LNCAP (cell line): ENCODE measurements around the gene BMPR2.

Source experiments
- CTCF ChIP-seq: fragments of 450-650 bp; IDR thresholded peaks from 2 replicates; pipeline ENCODE4 v1.5.1; 2017; ENCODE audit warnings: mild to moderate bottlenecking

BMPR2 gene

GRCh38 chr2:202486351-202486750 is 110.2 kb downstream of the BMPR2 start:
- no peak for TF ChIP-seq CTCF

DNA sequence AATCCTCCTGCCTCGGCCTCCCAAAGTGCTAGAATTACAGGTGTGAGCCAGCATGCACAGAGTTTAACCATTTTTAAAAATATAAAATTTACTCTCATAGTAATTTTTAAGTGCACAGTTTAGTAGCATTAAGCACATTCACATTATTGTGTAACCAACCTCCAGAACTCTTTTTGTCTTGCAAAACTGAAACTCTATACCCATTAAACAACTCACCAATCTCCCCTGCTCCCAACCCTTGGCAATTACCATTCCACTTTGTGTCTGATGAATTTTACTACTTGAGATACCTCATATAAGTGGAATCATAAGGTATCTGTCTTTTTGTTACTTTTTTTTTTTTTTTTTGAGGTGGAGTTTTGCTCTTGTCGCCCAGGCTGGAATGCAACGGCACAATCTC is 112.5 kb downstream of the BMPR2 start:
- no peak for TF ChIP-seq CTCF

GRCh38 chr2:202490479-202490878 is 114.4 kb downstream of the BMPR2 start:
- TF ChIP-seq CTCF: no peak

GRCh38 chr2:202491514-202491913 is 115.4 kb downstream of the BMPR2 start:
- peak; percentile 20; the same call in 1 of the 2 replicates for TF ChIP-seq CTCF

- no peak for TF ChIP-seq CTCF
These were observed 118.4 kb downstream of the BMPR2 start for GRCh38 chr2:202494300-202495229.

DNA sequence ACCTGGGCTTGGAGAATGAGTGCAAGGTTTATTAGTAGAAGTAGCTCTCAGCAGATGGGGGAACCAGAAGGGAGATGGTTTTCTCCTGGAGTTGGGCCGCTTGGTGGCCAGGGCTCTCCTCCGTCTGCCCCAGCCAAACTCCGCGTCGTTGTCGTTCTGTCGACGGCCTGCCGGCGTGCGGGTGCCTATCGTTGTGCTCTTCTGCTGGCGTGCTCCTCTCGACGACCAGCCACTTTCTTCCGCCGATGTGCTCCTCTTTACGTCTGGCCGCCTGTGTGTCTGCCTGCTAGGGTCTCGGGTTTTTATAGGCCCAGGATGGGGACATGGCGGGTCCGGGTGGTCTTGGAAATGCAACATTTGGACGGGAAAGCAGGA is 119.1 kb downstream of the BMPR2 start:
- TF ChIP-seq CTCF: no peak

DNA sequence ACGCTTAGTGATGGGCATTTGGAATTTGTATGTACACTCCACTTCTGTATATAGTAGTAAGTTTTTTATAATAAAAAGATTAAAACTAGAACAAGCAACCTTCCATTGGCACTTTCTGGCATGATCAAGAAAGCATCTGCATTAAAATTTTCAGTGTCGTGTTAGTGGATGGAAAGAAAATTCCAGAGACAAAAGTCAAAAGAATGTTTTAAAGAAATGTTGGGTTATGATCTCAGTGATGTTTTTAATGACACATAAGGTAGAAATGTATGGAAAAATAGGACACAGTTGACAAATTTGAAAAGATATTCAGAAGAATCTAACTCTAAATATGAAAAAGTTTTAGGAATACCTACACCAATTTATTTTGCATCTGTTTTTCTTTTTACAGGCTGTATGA is 132.6 kb downstream of the BMPR2 start:
- no peak for TF ChIP-seq CTCF
